HUES48 (cell line): ENCODE data around the gene AP3D1.

Experiments
- H3K27ac ChIP-seq: one replicate; pipeline ENCODE4 v1.7.0; 2013; ENCODE audit warnings: low read depth, low read length, inconsistent platforms
- H3K27me3 ChIP-seq: 2 replicates; pipeline ENCODE4 v1.6.1; 2013; ENCODE audit warnings: mild to moderate bottlenecking, low read length; ENCODE audit not compliant: control insufficient read depth, insufficient read depth
- H3K36me3 ChIP-seq: 2 replicates; pipeline ENCODE4 v1.6.1; 2013; ENCODE audit warnings: low read length; ENCODE audit not compliant: control insufficient read depth, insufficient read depth
- H3K4me1 ChIP-seq: 2 replicates; pipeline ENCODE4 v1.6.1; 2013; ENCODE audit warnings: mild to moderate bottlenecking, low read length; ENCODE audit not compliant: control insufficient read depth, insufficient read depth
- H3K4me3 ChIP-seq: 2 replicates; pipeline ENCODE4 v1.5.1; 2013; ENCODE audit warnings: mild to moderate bottlenecking, low read depth, low read length
- H3K9ac ChIP-seq: 2 replicates; pipeline ENCODE4 v1.6.1; 2013; ENCODE audit warnings: mild to moderate bottlenecking, low read depth, low read length, moderate library complexity
- H3K9me3 ChIP-seq: 2 replicates; pipeline ENCODE4 v1.6.1; 2013; ENCODE audit warnings: low read length; ENCODE audit not compliant: control insufficient read depth, insufficient read depth

Gene AP3D1

DNA sequence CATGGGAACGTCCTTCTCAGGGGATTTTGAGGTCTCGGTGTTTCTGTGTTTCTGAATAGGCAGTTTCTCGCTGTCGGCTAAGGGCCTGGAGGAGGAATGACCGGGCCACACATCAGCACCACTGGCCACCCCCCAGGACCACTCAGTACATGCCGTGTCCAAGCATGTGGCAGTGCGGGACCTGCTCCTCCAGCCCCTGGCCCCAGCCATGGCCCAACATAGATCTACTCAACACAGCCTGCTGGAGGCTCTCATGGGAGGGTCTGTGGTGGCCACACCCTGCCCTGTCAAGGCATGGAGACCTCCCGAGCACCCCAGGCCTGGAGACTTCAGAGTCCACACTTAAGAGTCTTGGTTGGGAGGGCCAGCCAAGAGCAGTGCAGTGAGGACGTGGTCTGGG, 37.1 kb downstream of the AP3D1 start:
- Histone ChIP-seq H3K27me3 (no peaks in the 10 kb centered on the region), H3K9me3 (no peaks in the 10 kb centered on the region), H3K9ac (no peak overlapping the region), H3K4me3 (no peak overlapping the region), H3K4me1 (no peaks in the 10 kb centered on the region), H3K36me3 (peaks cover 98% of the 10 kb centered on the region), H3K27ac (no peak overlapping the region)

DNA sequence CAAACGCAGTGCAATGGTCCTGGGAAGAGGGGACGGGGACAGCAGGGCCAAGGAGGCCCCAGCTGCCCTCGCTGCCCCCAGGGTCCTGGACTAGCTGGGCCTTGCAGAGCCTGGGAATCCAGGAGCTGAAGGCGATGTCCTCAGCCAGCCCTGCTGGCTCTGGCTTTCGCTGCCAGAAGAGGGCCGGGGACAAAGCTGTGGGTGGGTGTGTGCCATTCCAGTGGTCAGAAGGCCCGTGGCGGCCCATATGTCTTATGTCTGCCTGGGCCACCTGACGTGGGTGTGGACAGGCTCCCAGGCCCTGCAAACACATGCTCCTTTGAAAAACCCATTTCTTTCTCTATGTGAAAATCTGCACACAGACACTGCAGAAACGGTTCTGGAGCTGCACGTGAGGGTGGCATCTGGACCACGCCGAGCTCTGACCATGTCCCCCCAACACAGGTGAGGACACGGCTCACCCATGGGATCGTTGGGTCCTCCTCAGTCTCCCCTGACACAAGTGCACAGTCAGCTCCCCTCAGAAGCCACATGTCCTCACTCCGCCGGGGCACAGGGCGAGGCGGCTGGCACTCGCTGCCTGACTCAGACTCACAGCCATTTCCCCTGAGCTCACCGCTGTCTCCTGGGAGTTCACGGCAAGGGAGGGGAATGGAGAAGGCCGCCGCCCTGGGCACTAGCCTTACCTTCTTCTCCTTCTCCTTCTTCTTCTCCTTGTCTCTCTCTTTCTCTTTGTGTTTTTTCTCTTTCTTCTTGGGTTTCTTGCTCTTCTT, 37.7 kb downstream of the AP3D1 start:
- no peak overlapping the region for H3K4me3 ChIP-seq
- H3K36me3 ChIP-seq = peaks cover 98% of the 10 kb centered on the region
- H3K9ac ChIP-seq = no peak overlapping the region
- H3K4me1 ChIP-seq = no peaks in the 10 kb centered on the region
- no peak overlapping the region for H3K27ac ChIP-seq
- H3K9me3 ChIP-seq = no peaks in the 10 kb centered on the region
- H3K27me3 ChIP-seq = no peaks in the 10 kb centered on the region

DNA sequence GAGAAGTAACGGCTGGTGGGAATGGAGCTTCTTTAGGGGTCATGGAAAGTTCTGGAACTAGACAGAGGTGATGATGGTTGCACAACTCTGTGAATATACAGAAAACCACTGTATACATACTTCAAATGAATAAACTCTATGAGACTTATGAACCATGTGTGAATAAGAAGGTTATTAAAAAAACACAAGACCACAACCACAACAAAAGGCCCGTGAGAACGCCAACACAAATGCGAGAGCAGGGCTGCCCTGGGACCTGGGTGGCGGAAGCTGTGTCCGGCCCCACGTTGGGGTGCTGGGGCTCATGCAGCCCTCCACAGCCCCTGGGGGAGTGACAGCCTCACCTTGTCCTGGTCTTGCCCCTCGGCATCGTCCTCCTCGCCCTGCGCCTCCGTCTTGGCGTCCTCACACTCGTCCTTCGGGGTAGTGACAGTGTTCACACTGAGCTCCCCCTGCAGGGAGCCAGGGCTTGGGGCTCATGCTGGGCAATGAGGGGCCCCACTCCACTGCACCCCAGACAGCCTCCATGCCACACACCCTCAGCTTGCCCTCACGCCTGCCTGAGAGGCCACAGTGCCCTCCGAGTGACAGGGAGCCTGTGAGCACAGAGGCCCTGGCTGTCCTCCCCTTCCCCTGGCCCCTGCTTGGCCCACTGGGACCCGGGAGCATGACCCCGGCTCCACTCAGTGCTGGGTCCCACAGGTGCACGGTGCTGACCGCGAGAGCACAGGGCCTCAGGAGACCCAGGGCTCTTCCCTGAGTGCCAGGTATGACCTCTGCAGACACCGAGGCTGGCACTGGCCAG, 38.6 kb downstream of the AP3D1 start:
- H3K36me3 ChIP-seq = peaks cover 98% of the 10 kb centered on the region

DNA sequence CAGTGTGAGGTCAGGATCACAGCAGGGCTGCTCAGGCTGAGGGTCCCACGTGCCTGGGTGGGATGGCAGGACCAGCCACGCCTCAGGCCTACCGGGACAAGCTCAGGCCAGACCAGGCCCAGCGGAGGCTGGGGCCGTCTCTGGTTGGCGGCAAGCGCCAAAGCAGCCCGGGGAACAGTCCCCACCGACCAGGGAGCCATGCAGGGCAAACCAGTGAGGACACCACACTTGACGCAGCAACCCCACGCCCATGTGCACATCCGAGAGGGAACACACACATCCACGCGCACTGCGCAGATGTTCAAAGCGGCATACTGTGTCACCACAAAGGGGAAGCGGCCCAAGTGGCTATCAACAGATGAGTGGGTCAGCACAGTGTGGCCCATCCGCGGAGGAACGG, 39.5 kb downstream of the AP3D1 start:
- Histone ChIP-seq H3K27ac (no peak overlapping the region), H3K27me3 (no peaks in the 10 kb centered on the region), H3K4me1 (no peaks in the 10 kb centered on the region), H3K9me3 (no peaks in the 10 kb centered on the region), H3K36me3 (peaks cover 96% of the 10 kb centered on the region), H3K9ac (no peak overlapping the region), H3K4me3 (no peak overlapping the region)

More for the DNA sequence above, 38.6 kb downstream of the AP3D1 start:
- Histone ChIP-seq H3K4me1 (no peaks in the 10 kb centered on the region), H3K4me3 (no peak overlapping the region), H3K9ac (no peak overlapping the region), H3K9me3 (no peaks in the 10 kb centered on the region), H3K27me3 (no peaks in the 10 kb centered on the region), H3K27ac (no peak overlapping the region)

DNA sequence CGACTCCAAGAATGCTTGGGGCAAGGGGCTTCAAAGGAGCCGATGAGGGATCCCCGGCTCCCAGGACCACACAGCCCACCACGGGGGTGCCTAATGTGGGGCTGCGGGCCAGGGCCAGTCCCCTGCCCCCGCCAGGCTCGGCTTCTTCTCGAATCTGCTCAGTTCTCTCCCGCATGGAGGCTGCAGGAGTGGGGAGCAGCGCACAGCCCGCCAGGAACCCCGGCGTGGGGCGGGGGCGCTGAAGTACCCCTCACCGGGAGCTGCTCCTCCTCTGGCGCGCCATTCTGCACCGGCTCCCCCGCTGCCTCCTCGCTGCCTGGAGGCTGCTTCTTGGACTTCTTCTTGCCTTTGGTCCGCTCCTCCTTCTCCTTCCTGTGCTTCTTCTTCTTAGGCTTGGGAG, 39.9 kb downstream of the AP3D1 start:
- H3K4me3 ChIP-seq = no peak overlapping the region
- no peaks in the 10 kb centered on the region for H3K4me1 ChIP-seq
- H3K36me3 ChIP-seq = peaks cover 96% of the 10 kb centered on the region
- no peaks in the 10 kb centered on the region for H3K9me3 ChIP-seq
- no peak overlapping the region for H3K9ac ChIP-seq
- no peak overlapping the region for H3K27ac ChIP-seq
- no peaks in the 10 kb centered on the region for H3K27me3 ChIP-seq

DNA sequence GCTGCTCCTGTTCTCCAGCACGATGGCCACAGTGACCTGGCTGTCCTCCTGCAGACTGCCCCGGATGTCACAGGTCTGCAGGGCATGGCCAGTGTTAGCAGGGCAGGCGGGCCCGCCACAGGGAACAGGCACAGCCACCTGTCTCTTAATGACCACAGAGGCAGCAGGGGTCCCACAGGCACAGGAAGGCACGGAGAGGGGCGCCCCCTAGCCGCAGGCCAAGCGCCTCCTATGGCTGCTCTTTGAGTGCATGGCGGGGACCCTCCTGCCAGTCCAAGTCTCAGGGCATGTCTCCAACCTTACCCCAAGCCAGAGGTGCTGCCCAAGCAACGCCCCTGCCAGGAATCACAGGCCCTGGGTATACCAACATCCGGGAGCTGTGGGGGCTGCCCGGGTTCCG, 40.5 kb downstream of the AP3D1 start:
- H3K9ac ChIP-seq = no peak overlapping the region
- no peaks in the 10 kb centered on the region for H3K27me3 ChIP-seq
- no peaks in the 10 kb centered on the region; the same call in 1 of the 2 replicates for H3K9me3 ChIP-seq
- H3K4me1 ChIP-seq = no peaks in the 10 kb centered on the region
- H3K27ac ChIP-seq = no peak overlapping the region
- no peak overlapping the region for H3K4me3 ChIP-seq
- peaks cover 96% of the 10 kb centered on the region for H3K36me3 ChIP-seq

DNA sequence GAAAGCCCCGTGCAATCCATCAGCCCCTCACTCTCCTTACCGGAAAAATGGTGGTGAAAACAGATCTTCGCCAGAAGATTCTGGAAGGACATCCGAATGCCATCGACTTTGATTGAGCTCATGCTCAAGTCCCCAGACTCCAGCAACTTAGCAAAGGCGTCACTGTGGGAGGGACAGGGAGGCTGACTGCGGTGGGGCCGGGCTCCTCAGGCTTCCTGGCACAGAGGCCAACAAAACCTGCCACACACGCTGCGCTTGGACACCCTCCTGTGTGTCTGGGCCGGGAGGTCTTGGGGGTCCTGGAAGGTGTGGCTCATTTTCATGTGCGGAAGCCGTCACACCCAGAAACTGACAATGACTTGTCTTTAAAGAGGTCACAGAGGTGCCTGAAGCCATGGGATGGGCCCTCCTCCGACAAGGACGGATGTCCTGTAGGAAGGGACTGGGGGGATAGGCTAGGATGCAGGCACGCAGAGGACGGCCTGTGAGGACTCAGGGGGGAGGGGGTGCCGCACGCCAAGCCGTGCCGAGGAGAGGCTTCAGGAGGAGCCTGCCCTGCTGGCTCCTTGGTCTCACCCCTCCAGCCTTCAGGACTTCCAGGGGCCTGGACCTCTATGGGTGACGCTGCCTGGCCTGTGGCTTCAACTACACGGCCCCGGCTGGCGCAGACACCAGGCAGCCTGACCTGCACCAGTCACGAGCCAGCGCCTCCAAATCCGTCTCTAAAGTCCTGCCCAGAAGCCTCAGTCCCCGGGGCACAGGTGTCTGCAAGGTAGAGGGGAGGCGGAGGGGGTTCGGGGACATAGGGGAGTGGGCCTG, 42.1 kb downstream of the AP3D1 start:
- no peak overlapping the region for H3K27ac ChIP-seq
- H3K4me1 ChIP-seq = no peaks in the 10 kb centered on the region
- H3K4me3 ChIP-seq = no peak overlapping the region
- H3K9ac ChIP-seq = no peak overlapping the region
- H3K27me3 ChIP-seq = no peaks in the 10 kb centered on the region
- no peaks in the 10 kb centered on the region; the same call in 1 of the 2 replicates for H3K9me3 ChIP-seq
- peaks cover 92% of the 10 kb centered on the region for H3K36me3 ChIP-seq

DNA sequence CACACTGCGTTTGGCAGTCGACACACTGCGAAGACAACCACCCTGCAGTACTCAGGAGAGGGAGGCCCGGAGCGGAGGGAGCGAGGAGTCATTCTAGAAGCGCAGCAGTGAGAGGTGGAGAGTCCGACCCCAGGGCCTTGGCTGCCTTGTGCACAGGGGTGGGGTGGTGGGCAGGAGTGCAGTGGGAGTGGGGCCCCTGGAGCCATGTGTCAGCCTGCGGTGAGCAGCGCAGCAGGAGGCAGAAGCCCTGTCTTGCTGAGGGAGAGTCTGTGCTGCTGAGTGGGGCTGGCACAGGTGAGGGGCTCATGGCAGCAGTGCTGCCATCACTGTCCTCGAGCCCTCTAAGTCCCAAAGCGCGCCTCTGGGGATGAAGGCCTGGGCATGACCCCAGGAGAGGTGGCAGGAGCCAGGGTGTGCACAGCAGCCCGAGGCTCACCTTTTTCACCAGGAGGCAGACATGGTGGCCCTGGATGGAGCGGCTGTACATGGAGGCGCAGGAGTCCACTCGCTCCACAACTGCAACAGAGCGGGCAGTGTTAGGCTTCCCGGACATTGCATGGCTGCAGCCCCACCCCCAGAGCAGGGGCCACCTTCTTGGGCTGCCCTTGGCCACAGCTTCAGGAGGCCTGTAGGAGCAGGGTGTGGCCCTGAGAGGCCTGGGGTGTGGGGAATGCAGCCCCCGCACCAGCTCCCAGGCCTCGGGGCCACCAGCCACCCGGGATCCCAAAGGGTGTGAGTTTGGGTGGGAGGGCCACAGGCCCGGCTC, 42.9 kb downstream of the AP3D1 start:
- no peaks in the 10 kb centered on the region for H3K27me3 ChIP-seq
- no peaks in the 10 kb centered on the region for H3K4me1 ChIP-seq
- peaks cover 90% of the 10 kb centered on the region for H3K36me3 ChIP-seq

DNA sequence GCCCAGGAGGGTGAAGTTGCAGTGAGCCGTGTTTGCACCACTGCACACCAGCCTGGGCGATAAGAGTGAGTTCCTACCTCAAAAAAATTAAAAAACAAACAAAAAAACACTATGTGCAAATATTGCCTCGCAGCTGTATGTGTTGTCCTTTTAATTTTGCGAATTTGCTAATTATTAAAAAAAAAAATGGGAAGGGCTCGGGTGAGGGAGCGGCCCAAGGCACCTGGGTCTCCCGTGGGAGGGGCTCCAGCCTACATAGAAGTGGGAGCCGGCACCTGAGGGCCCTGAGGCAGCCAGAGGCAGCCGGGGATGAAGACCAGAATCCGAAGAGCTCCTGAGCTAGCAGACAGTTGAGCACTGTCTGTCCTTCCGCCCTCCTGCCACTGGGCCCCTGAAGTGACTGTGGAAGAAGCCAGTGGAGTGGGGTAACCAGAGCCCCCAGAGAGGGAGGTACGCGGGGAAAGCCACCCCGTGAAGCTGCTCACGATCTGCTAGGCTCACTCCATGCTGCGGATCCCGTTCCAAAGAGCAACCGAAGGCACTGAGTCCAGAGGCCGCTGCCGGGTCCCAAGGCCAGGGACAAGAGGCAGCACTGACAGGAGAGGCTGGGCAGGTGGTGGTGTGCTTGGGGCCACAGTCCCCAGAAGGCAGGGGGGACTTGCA, 48.2 kb downstream of the AP3D1 start:
- peaks cover 75% of the 10 kb centered on the region for H3K36me3 ChIP-seq
- no peak overlapping the region for H3K9ac ChIP-seq
- no peaks in the 10 kb centered on the region; the same call in 1 of the 2 replicates for H3K9me3 ChIP-seq

More for the DNA sequence above, 42.9 kb downstream of the AP3D1 start:
- Histone ChIP-seq H3K4me3 (no peak overlapping the region), H3K9ac (no peak overlapping the region), H3K27ac (no peak overlapping the region), H3K9me3 (no peaks in the 10 kb centered on the region; the same call in 1 of the 2 replicates)

More for the DNA sequence above, 48.2 kb downstream of the AP3D1 start:
- Histone ChIP-seq H3K4me3 (no peak overlapping the region), H3K4me1 (no peaks in the 10 kb centered on the region), H3K27ac (no peak overlapping the region), H3K27me3 (no peaks in the 10 kb centered on the region)
